ENCODE measurements around the gene CFH.

- no peak for TF ChIP-seq CTCF (IDR thresholded peaks at IDR 0.05; ENCODE audit: low read depth, low read length)
- TF ChIP-seq POLR2A (IDR thresholded peaks at IDR 0.05; ENCODE audit: extremely low read depth, insufficient read length): no peak
- TF ChIP-seq MAX (IDR thresholded peaks at IDR 0.05; ENCODE audit: low read depth, low read length): no peak
- no peak for TF ChIP-seq MYC (IDR thresholded peaks at IDR 0.05; ENCODE audit: low read depth, low read length)
These were observed 15.3 kb downstream of the CFH start for GRCh38 chr1:196667131-196667530.
